Left lung (tissue), 10 donors: ENCODE data around the gene KLLN. TPM values are rescaled to one million over a fixed set of nuclear protein-coding genes. Genes with fewer than 3 reads are reported as not detected.

ENCODE experiments used
- ATAC-seq: fragments of 200-7000 bp; cut with Tn5 transposase; one replicate; pipeline ENCODE4 v1.9.1; 2020; ENCODE audit warnings: moderate library complexity
- DNase-seq, 4 donors: peaks; one replicate each; pipeline ENCODE4 v3.0.0-alpha.2; 2013 to 2020
- H3K27ac ChIP-seq, 2 donors: fragments of 200-600 bp; sonication (generic) in 1 of 2; one replicate each; pipeline versions ENCODE4 v1.5.0 to v1.8.0; 2020 to 2021
- H3K27me3 ChIP-seq, 2 donors: fragments of 200-600 bp; sonication (generic) in 1 of 2; one replicate each; pipeline versions ENCODE4 v1.5.0 to v1.8.0; 2020 to 2021
- H3K36me3 ChIP-seq, 2 donors: fragments of 200-600 bp; sonication (generic) in 1 of 2; one replicate each; pipeline versions ENCODE4 v1.5.0 to v1.8.0; 2020 to 2021
- H3K4me1 ChIP-seq, 2 donors: fragments of 200-600 bp; one replicate each; pipeline ENCODE4 v1.8.0; 2021
- H3K4me3 ChIP-seq, 2 donors: fragments of 200-600 bp; sonication (generic) in 1 of 2; one replicate each; pipeline versions ENCODE4 v1.5.0 to v1.8.0; 2020 to 2021; ENCODE audit warnings: mild to moderate bottlenecking in 1 of 2
- H3K9me3 ChIP-seq, 2 donors: fragments of 200-600 bp; sonication (generic) in 1 of 2; one replicate each; pipeline versions ENCODE4 v1.5.0 to v1.8.0; 2020 to 2021
- CTCF ChIP-seq, 2 donors: fragments of 200-600 bp; sonication (generic) in 1 of 2; IDR thresholded peaks; one replicate each; pipeline versions ENCODE4 v1.5.0 to v1.8.0; 2021; ENCODE audit warnings: antibody characterized with exemption in 2 of 2
- intact Hi-C, 2 donors: fragments of 100-400 bp; cut with DNase I; formaldehyde crosslinking; loops; one replicate each; pipeline versions ENCODE4 v1.11.2 to v1.14.2; 2022
- polyA plus RNA-seq, 6 donors: library from polyadenylated mRNA; unstranded; fragments of 120-200 nt; gene quantifications; one replicate each; pipeline ENCODE4 v1.2.1, GENCODE V29; 2013; ENCODE audit not compliant: insufficient read length in 6 of 6
- total RNA-seq, 2 donors: library from RNA; stranded (reverse); fragmentation: NEBNext Ultra II Directional; extraction: Animal tissue kit (Norgen Biotek cat#: 25700); gene quantifications; one replicate each; pipeline ENCODE4 v1.2.1, GENCODE V29; 2021
- donor health status: DM: no; HTN: yes; CAD: no.
- donor health status: DM: no; HTN: no; CAD: no.

Gene KLLN
- total and polyA plus RNA-seq, 8 donors = 0.58 to 1.5 (median 1.2) TPM

- H3K27ac ChIP-seq = no peak overlapping the region
- H3K4me1 ChIP-seq = no peaks in the 10 kb centered on the region
- ATAC-seq = no peak
- TF ChIP-seq CTCF (IDR thresholded peaks at IDR 0.05) = no peak
- H3K4me3 ChIP-seq = no peak overlapping the region
- intact Hi-C loops = no loop called here
- no peaks in the 10 kb centered on the region for H3K9me3 ChIP-seq
- no peaks in the 10 kb centered on the region for H3K27me3 ChIP-seq
- no peaks in the 10 kb centered on the region for H3K36me3 ChIP-seq
- no peak for DNase-seq
Measured at GRCh38 chr10:87826653-87827052, 36.7 kb downstream of the KLLN start.

GRCh38 chr10:87819289-87819585, 44.1 kb downstream of the KLLN start:
- Histone ChIP-seq H3K27me3 (no peaks in the 10 kb centered on the region), H3K4me1 (peaks cover 6 to 32% of the 10 kb centered on the region in 2 donors), H3K4me3 (peak overlapping the region in 1 of 2 donors; percentile 54), H3K27ac (no peak overlapping the region), H3K9me3 (no peaks in the 10 kb centered on the region), H3K36me3 (peaks cover 0 to under 1% of the 10 kb centered on the region in 2 donors)
- intact Hi-C loops = no loop called here
- TF ChIP-seq CTCF (IDR thresholded peaks at IDR 0.05) = no peak
- no peak for ATAC-seq
- DNase-seq = no peak

- DNase-seq (peak in 2 of 4 donors; percentile 26 to 54), ATAC-seq (peak; percentile 65)
- H3K27ac ChIP-seq = peak overlapping the region; percentile 77 to 84
- peaks cover 6 to 33% of the 10 kb centered on the region in 2 donors for H3K4me1 ChIP-seq
- no peak for TF ChIP-seq CTCF (IDR thresholded peaks at IDR 0.05)
- no peaks in the 10 kb centered on the region for H3K9me3 ChIP-seq
- intact Hi-C loops = no loop called here
- H3K4me3 ChIP-seq = peak overlapping the region; percentile 54 to 66
- no peaks in the 10 kb centered on the region for H3K27me3 ChIP-seq
- peaks cover 0 to 6% of the 10 kb centered on the region in 2 donors for H3K36me3 ChIP-seq
Measured at GRCh38 chr10:87818505-87819288, 44.6 kb downstream of the KLLN start.

- peaks cover 6 to 33% of the 10 kb centered on the region in 2 donors for H3K4me1 ChIP-seq
- H3K27ac ChIP-seq = peak within 1 kb of the TSS; percentile 77 to 84
- ATAC-seq (peak; percentile 98), DNase-seq (peak; percentile 75 to 95 (median 89))
- TF ChIP-seq CTCF (IDR thresholded peaks at IDR 0.05) = peak in 1 of 2 donors; percentile 12
- H3K36me3 ChIP-seq = peaks cover 0 to 12% of the 10 kb centered on the region in 2 donors
- no peaks in the 10 kb centered on the region for H3K9me3 ChIP-seq
- no peaks in the 10 kb centered on the region for H3K27me3 ChIP-seq
- intact Hi-C loops = no loop called here
- peak within 1 kb of the TSS; percentile 54 to 66 for H3K4me3 ChIP-seq
Measured at GRCh38 chr10:87817609-87818504, 45.5 kb downstream of the KLLN start, which contains the start of gene ATAD1. ATAD1 (minus strand) TSS chr10:87818226; CDS start chr10:87814599, 3,627 bp downstream.
